HCT116 (cell line): ENCODE results near the gene LSP1.

Experiments
- POLR2A ChIP-seq: IDR thresholded peaks from 2 replicates; pipeline ENCODE4 v1.7.0; 2011; ENCODE audit warnings: borderline replicate concordance; ENCODE audit not compliant: insufficient read depth, insufficient read length; ENCODE audit errors: extremely low read depth
- POLR2AphosphoS5 ChIP-seq: IDR thresholded peaks from 2 replicates; pipeline ENCODE4 v1.6.1; 2011; ENCODE audit warnings: mild to moderate bottlenecking, low read depth, low read length, moderate library complexity
- RAD21 ChIP-seq: IDR thresholded peaks from 2 replicates; pipeline ENCODE4 v1.6.1; 2012; ENCODE audit warnings: low read depth, mild to moderate bottlenecking

GRCh38 chr11:1879941-1880720 lies 27.2 kb downstream of the LSP1 start:
- no peak for TF ChIP-seq POLR2AphosphoS5
- TF ChIP-seq RAD21: no peak
- TF ChIP-seq POLR2A: no peak
